Hepatocyte (in vitro differentiated cells): ENCODE results near the gene PLSCR3.

Experiments
- EZH2 ChIP-seq: fragments of 200-600 bp; sonication (generic); IDR thresholded peaks from 2 replicates; pipeline ENCODE4 v1.6.1; 2016; ENCODE audit warnings: antibody characterized with exemption, mild to moderate bottlenecking, borderline replicate concordance
- TF ChIP-seq, protein P1 (sequence below): fragments of 200-600 bp; sonication (generic); IDR thresholded peaks from 2 replicates; pipeline ENCODE4 v1.5.1; 2016; ENCODE audit warnings: antibody characterized with exemption, mild to moderate bottlenecking; ENCODE audit not compliant: poor library complexity

DNA sequence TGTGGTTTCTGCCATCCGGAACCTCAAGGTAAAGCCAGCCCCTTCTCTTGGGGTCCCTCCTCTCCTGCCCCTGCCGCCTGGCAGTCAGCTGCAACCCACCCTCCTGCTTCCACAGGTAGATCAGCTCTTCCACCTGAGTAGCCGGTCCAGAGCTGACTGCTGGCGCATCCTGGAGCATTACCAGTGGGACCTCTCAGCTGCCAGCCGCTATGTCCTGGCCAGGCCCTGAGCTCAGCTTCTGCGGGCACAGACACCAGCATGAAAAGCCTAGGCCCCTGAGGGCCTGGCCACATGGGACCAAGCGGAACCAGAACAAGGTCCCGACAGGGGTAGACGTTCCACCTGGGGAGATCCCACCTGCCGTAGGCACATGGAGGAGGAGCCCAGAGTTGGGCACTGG, 5.5 kb downstream of the PLSCR3 start:
- TF ChIP-seq, protein P1, sequence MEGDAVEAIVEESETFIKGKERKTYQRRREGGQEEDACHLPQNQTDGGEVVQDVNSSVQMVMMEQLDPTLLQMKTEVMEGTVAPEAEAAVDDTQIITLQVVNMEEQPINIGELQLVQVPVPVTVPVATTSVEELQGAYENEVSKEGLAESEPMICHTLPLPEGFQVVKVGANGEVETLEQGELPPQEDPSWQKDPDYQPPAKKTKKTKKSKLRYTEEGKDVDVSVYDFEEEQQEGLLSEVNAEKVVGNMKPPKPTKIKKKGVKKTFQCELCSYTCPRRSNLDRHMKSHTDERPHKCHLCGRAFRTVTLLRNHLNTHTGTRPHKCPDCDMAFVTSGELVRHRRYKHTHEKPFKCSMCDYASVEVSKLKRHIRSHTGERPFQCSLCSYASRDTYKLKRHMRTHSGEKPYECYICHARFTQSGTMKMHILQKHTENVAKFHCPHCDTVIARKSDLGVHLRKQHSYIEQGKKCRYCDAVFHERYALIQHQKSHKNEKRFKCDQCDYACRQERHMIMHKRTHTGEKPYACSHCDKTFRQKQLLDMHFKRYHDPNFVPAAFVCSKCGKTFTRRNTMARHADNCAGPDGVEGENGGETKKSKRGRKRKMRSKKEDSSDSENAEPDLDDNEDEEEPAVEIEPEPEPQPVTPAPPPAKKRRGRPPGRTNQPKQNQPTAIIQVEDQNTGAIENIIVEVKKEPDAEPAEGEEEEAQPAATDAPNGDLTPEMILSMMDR = no peak
- no peak for TF ChIP-seq EZH2
